Neural progenitor cell (in vitro differentiated cells): ENCODE measurements around the gene C19orf25. TPM values are rescaled to one million over a fixed set of nuclear protein-coding genes. Genes with fewer than 3 reads are reported as not detected.

Experiments used
- DNase-seq: peaks from one replicate; pipeline ENCODE4 v3.0.0-alpha.2; 2016; ENCODE audit warnings: low spot score
- H2AFZ ChIP-seq: fragments of 200-600 bp; sonication (generic); replicated peaks from 2 replicates; pipeline ENCODE4 v1.6.1; 2016; ENCODE audit warnings: antibody characterized with exemption
- H3F3A ChIP-seq: fragments of 200-600 bp; sonication (generic); 2 replicates; pipeline ENCODE4 v1.6.1; 2016; ENCODE audit warnings: antibody characterized with exemption, low read depth
- H3K27ac ChIP-seq: fragments of 200-600 bp; sonication (generic); 2 replicates; pipeline ENCODE4 v1.5.1; 2016; ENCODE audit warnings: mild to moderate bottlenecking
- H3K27me3 ChIP-seq: fragments of 200-600 bp; sonication (generic); 2 replicates; pipeline ENCODE4 v1.6.1; 2016; ENCODE audit warnings: mild to moderate bottlenecking, moderate library complexity
- H3K36me3 ChIP-seq: fragments of 200-600 bp; sonication (generic); 2 replicates; pipeline ENCODE4 v1.5.1; 2016
- H3K4me1 ChIP-seq: fragments of 200-600 bp; sonication (generic); 2 replicates; pipeline ENCODE4 v1.6.1; 2016; ENCODE audit warnings: mixed run types
- H3K4me2 ChIP-seq: fragments of 200-600 bp; sonication (generic); 2 replicates; pipeline ENCODE4 v1.6.1; 2016
- H3K4me3 ChIP-seq: fragments of 200-600 bp; sonication (generic); 2 replicates; pipeline ENCODE4 v1.5.1; 2016
- H3K79me2 ChIP-seq: fragments of 200-600 bp; sonication (generic); 2 replicates; pipeline ENCODE4 v1.6.1; 2016; ENCODE audit warnings: low read depth
- H3K9ac ChIP-seq: fragments of 200-600 bp; sonication (generic); 2 replicates; pipeline ENCODE4 v1.6.1; 2016
- H3K9me3 ChIP-seq: fragments of 200-600 bp; sonication (generic); 2 replicates; pipeline ENCODE4 v1.5.1; 2016; ENCODE audit warnings: low read depth
- H4K20me1 ChIP-seq: fragments of 200-600 bp; sonication (generic); 2 replicates; pipeline ENCODE4 v1.6.1; 2016; ENCODE audit warnings: low read depth
- H3K27ac Mint-ChIP-seq: 3 replicates; pipeline ENCODE4 v1.8.0; 2021; ENCODE audit warnings: mixed read lengths
- H3K27me3 Mint-ChIP-seq: 2 replicates; pipeline ENCODE4 v1.8.0; 2022; ENCODE audit warnings: low read depth, mild to moderate bottlenecking, inconsistent platforms, moderate library complexity, mixed read lengths; ENCODE audit not compliant: insufficient read depth
- H3K36me3 Mint-ChIP-seq: 3 replicates; pipeline ENCODE4 v1.8.0; 2021; ENCODE audit warnings: mixed read lengths
- H3K4me1 Mint-ChIP-seq: 3 replicates; pipeline ENCODE4 v1.8.0; 2021; ENCODE audit warnings: mixed read lengths
- H3K4me3 Mint-ChIP-seq: 3 replicates; pipeline ENCODE4 v1.8.0; 2021; ENCODE audit warnings: mild to moderate bottlenecking, moderate library complexity, mixed read lengths
- H3K9me3 Mint-ChIP-seq: 3 replicates; pipeline ENCODE4 v1.8.0; 2020; ENCODE audit warnings: mixed read lengths
- EZH2 ChIP-seq: fragments of 200-600 bp; sonication (generic); IDR thresholded peaks from 2 replicates; pipeline ENCODE4 v1.6.1; 2017; ENCODE audit warnings: antibody characterized with exemption, mild to moderate bottlenecking, moderate library complexity
- EZH2phosphoT487 ChIP-seq: fragments of 200-600 bp; sonication (generic); IDR thresholded peaks from 2 replicates; pipeline ENCODE4 v1.6.1; 2017; ENCODE audit warnings: antibody characterized with exemption
- total RNA-seq: library from RNA; depleted of rRNA; stranded (reverse); fragments of >200 nt; gene quantifications from 2 replicates; pipeline ENCODE4 v1.2.3, GENCODE V29; 2015; ENCODE audit warnings: low replicate concordance
- TF ChIP-seq, protein P1 (sequence below): fragments of 200-600 bp; sonication (generic); IDR thresholded peaks from 2 replicates; pipeline ENCODE4 v1.5.1; 2017; ENCODE audit warnings: antibody characterized with exemption, mild to moderate bottlenecking

The C19orf25 gene
- total RNA-seq, 1 donor from 2014 or later = 14.4 TPM

DNA sequence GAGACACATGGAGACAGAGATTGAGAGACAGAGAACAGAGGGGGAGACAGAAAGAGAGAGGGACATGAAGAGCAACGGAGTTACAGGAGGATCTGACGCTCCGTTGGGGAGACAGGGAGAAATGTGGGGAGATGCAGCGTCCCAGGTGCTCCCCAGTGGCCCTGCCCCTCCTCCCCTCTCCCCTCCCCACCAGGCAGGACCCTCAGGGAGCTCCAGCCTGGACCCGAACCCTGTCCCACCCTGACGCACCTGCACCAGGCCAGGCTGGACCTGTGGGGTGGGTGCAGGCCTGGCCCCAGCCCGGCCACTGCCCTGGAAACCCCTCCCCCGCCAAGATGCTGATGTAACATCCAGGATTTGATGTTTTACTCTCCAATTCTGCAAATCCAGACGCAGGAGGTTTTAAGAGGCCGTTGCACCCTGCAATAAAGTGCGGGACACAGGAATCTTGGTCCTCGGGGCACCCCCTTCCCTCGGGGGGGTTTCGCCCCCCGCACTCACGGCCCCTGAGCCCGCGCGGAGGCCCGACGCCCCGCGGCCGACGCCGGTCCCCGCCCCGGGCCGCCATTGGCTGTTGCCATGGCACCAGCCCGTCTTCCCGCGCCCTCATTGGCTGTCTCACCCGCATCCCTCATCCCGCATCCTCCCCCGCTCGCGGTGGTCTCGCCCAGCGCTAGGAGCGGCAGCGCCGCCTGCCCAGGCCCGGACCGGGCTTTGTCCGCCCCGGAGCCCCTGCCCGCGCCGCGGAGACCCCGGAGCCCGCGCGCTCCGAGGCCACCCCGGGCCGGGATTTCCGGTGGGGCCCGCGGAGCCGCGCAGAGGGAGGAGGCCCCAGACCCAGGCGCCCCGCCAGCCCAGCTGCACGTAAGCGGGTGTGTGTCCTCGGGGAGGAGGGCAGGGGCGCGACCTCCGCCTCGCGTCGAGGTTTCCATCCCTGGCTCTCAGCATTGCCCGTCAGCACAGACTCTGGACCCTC lies 29.3 kb downstream of the C19orf25 start, which contains the start of gene APC2:
Gene APC2, plus strand, starts transcription at position 655 of the 976 bp plus-strand sequence. CDS start 2,881 bp downstream, outside the sequence.
- Histone ChIP-seq H3K36me3 (no peaks in the 10 kb centered on the region), H2AFZ (no peak within 1 kb of the TSS), H3K27ac (no peak within 1 kb of the TSS), H3K4me1 (peaks cover 33% of the 10 kb centered on the region), H4K20me1 (peaks cover 63% of the 10 kb centered on the region), H3K9me3 (no peaks in the 10 kb centered on the region), H3K4me2 (peak within 1 kb of the TSS; percentile 76), H3K79me2 (no peaks in the 10 kb centered on the region), H3K27me3 (peaks cover 97% of the 10 kb centered on the region), H3F3A (peaks cover 66% of the 10 kb centered on the region), H3K4me3 (peak within 1 kb of the TSS; percentile 46), H3K9ac (no peak within 1 kb of the TSS)
- Mint-ChIP-seq H3K27me3 (peaks cover 22% of the 10 kb centered on the region), H3K36me3 (peaks cover 6% of the 10 kb centered on the region), H3K4me1 (peaks cover 52% of the 10 kb centered on the region), H3K9me3 (no peaks in the 10 kb centered on the region), H3K4me3 (peak within 1 kb of the TSS; percentile 88), H3K27ac (peak within 1 kb of the TSS; percentile 96)
- DNase-seq = peak; percentile 95
- TF ChIP-seq EZH2 (peak; percentile 38), EZH2phosphoT487 (peak; percentile 26)
- TF ChIP-seq, protein P1, sequence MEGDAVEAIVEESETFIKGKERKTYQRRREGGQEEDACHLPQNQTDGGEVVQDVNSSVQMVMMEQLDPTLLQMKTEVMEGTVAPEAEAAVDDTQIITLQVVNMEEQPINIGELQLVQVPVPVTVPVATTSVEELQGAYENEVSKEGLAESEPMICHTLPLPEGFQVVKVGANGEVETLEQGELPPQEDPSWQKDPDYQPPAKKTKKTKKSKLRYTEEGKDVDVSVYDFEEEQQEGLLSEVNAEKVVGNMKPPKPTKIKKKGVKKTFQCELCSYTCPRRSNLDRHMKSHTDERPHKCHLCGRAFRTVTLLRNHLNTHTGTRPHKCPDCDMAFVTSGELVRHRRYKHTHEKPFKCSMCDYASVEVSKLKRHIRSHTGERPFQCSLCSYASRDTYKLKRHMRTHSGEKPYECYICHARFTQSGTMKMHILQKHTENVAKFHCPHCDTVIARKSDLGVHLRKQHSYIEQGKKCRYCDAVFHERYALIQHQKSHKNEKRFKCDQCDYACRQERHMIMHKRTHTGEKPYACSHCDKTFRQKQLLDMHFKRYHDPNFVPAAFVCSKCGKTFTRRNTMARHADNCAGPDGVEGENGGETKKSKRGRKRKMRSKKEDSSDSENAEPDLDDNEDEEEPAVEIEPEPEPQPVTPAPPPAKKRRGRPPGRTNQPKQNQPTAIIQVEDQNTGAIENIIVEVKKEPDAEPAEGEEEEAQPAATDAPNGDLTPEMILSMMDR = no peak

DNA sequence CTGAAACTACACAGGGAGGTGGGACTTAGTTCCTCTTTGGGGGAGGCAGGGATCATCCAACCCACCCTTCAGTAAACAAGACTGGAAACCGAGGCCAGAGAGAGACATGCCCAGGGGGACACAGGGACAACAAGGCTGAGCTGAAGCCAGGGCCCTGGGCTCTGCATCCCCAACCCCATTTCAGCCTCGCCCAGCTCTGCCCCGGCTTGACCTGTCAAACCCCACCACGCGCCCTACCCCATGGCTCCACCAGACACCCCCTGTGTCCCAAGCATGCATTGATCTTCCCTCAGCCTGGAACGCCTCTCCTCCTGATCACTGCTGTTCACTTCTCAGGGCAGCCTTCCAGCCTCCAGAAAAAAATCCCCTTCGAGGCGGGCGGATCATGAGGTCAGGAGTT lies 31.1 kb downstream of the C19orf25 start:
- H3K79me2 ChIP-seq = no peaks in the 10 kb centered on the region
- Mint-ChIP-seq H3K36me3 (peaks cover 4% of the 10 kb centered on the region), H3K27me3 (peaks cover 22% of the 10 kb centered on the region)

DNA sequence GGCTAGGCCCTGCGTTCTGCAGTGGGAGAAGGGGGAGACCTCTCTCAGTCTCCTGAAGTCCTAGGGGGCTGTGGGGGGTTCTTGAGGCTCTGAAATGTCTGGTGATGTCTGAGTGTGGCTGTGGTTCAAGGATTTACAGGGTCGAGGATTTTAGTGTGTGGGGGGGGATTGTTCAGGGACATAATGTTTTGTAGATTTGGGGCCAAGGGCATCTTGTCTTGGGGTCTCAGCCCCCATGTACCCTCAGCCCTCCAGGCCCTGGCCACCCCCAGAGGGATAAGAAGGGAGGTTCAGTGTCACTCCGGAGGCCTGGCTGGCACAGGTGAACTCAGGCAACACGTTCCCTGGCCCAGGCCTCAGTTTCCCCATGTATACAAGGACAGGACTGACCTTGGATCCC lies 31.5 kb downstream of the C19orf25 start:
- Histone ChIP-seq H3K9me3 (no peaks in the 10 kb centered on the region), H3K27ac (no peak overlapping the region), H3K9ac (no peak overlapping the region), H3K4me2 (no peak overlapping the region), H3K27me3 (peaks cover 83% of the 10 kb centered on the region), H2AFZ (no peak overlapping the region), H4K20me1 (peaks cover 68% of the 10 kb centered on the region), H3K36me3 (no peaks in the 10 kb centered on the region), H3F3A (peaks cover 77% of the 10 kb centered on the region), H3K79me2 (no peaks in the 10 kb centered on the region), H3K4me3 (no peak overlapping the region), H3K4me1 (peaks cover 21% of the 10 kb centered on the region)
- H3K36me3 Mint-ChIP-seq = peaks cover 7% of the 10 kb centered on the region
- peak overlapping the region; percentile 82 for H3K4me3 Mint-ChIP-seq
- peaks cover 21% of the 10 kb centered on the region for H3K27me3 Mint-ChIP-seq
- no peak overlapping the region for H3K27ac Mint-ChIP-seq
- TF ChIP-seq EZH2phosphoT487 (no peak), EZH2 (no peak)
- TF ChIP-seq, protein P1 = no peak
- DNase-seq = no peak
- H3K9me3 Mint-ChIP-seq = no peaks in the 10 kb centered on the region
- peaks cover 46% of the 10 kb centered on the region for H3K4me1 Mint-ChIP-seq

More for the DNA sequence above, 31.1 kb downstream of the C19orf25 start:
- Histone ChIP-seq H3F3A (peaks cover 73% of the 10 kb centered on the region), H2AFZ (no peak overlapping the region), H3K36me3 (no peaks in the 10 kb centered on the region), H4K20me1 (peaks cover 67% of the 10 kb centered on the region), H3K4me3 (no peak overlapping the region), H3K9ac (no peak overlapping the region), H3K9me3 (no peaks in the 10 kb centered on the region), H3K4me2 (no peak overlapping the region), H3K27me3 (peaks cover 87% of the 10 kb centered on the region), H3K27ac (no peak overlapping the region), H3K4me1 (peaks cover 26% of the 10 kb centered on the region)
- TF ChIP-seq, protein P1 = no peak
- no peak for TF ChIP-seq EZH2
- TF ChIP-seq EZH2phosphoT487 = no peak
- no peaks in the 10 kb centered on the region for H3K9me3 Mint-ChIP-seq
- no peak overlapping the region for H3K27ac Mint-ChIP-seq
- DNase-seq = no peak
- H3K4me3 Mint-ChIP-seq = peak overlapping the region; percentile 68
- peaks cover 48% of the 10 kb centered on the region for H3K4me1 Mint-ChIP-seq
